Common myeloid progenitor, CD34-positive (primary cell): ENCODE measurements around the gene PCDH15.

Experiments used
- CTCF ChIA-PET: fragments of 350-600 bp; sonication (Branson Sonifier 250); formaldehyde crosslinking; loops from one replicate; lab custom pipeline; 2021; ENCODE audit warnings: antibody characterized with exemption; lab: Charles Lee
- POLR2A ChIA-PET: fragments of 350-600 bp; sonication (Branson Sonifier 250); formaldehyde crosslinking; loops from one replicate; lab custom pipeline; 2021; ENCODE audit warnings: antibody characterized with exemption; lab: Charles Lee
- DNase-seq, 3 donors: peaks; one replicate each; pipeline versions ENCODE4 v3.0.0 to v3.0.0-alpha.2; 2013
- H3K27ac ChIP-seq, 2 experiments: 1 replicate in 1 of 2; 2 replicates in 1 of 2; pipeline ENCODE4 v1.7.0; 2013; ENCODE audit warnings: inconsistent platforms in 2 of 2, low read length in 2 of 2, mild to moderate bottlenecking in 2 of 2, low read depth in 1 of 2, moderate library complexity in 1 of 2; ENCODE audit not compliant: severe bottlenecking in 2 of 2, insufficient read depth in 1 of 2, poor library complexity in 1 of 2
- H3K27me3 ChIP-seq, 5 experiments: replicated peaks in 2 of 5; 1 replicate in 3 of 5; 2 replicates in 2 of 5; pipeline versions ENCODE4 v1.6.1 to v1.7.0; 2013; ENCODE audit warnings: low read length in 4 of 5, mild to moderate bottlenecking in 2 of 5, moderate library complexity in 2 of 5, inconsistent platforms in 1 of 5; ENCODE audit not compliant: insufficient read depth in 5 of 5, control insufficient read depth in 4 of 5
- H3K36me3 ChIP-seq, 4 experiments: 1 replicate in 2 of 4; 2 replicates in 2 of 4; pipeline versions ENCODE4 v1.6.1 to v1.7.0; 2013; ENCODE audit warnings: low read length in 3 of 4, control low read depth in 1 of 4, mild to moderate bottlenecking in 1 of 4; ENCODE audit not compliant: control insufficient read depth in 4 of 4, insufficient read depth in 4 of 4
- H3K4me1 ChIP-seq, 4 experiments: 1 replicate in 3 of 4; 2 replicates in 1 of 4; pipeline versions ENCODE4 v1.6.1 to v1.7.1; 2013; ENCODE audit warnings: low read length in 3 of 4, mild to moderate bottlenecking in 3 of 4, control low read depth in 1 of 4, inconsistent platforms in 1 of 4, moderate library complexity in 1 of 4; ENCODE audit not compliant: control insufficient read depth in 4 of 4, insufficient read depth in 4 of 4; ENCODE audit errors: control extremely low read depth in 1 of 4
- H3K4me3 ChIP-seq, 7 experiments: 1 replicate in 4 of 7; 2 replicates in 3 of 7; pipeline versions ENCODE4 v1.5.1 to v1.7.0; 2013; ENCODE audit warnings: mild to moderate bottlenecking in 7 of 7, low read length in 6 of 7, moderate library complexity in 6 of 7, inconsistent platforms in 2 of 7, low read depth in 2 of 7, control low read depth in 1 of 7; ENCODE audit not compliant: insufficient read depth in 4 of 7, control insufficient read depth in 1 of 7; ENCODE audit errors: extremely low read depth in 1 of 7
- H3K9me3 ChIP-seq, 5 experiments: 1 replicate in 4 of 5; 2 replicates in 1 of 5; pipeline versions ENCODE4 v1.6.1 to v1.7.1; 2013; ENCODE audit warnings: low read length in 4 of 5, mild to moderate bottlenecking in 2 of 5, inconsistent platforms in 1 of 5, low read depth in 1 of 5, moderate library complexity in 1 of 5; ENCODE audit not compliant: control insufficient read depth in 4 of 5, insufficient read depth in 2 of 5; ENCODE audit errors: control extremely low read depth in 1 of 5
- WGBS: methylation state at CpG from one replicate; pipeline ENCODE4 v1.1.5; 2013; ENCODE audit not compliant: insufficient coverage; 5-methylcytosine and 5-hydroxymethylcytosine counted together

The PCDH15 gene

GRCh38 chr10:54318470-54318869 is 482.6 kb downstream of the PCDH15 start:
- H3K27me3 ChIP-seq: no peaks in the 10 kb centered on the region
- H3K4me3 ChIP-seq: no peak overlapping the region
- no peaks in the 10 kb centered on the region for H3K4me1 ChIP-seq
- H3K36me3 ChIP-seq: no peaks in the 10 kb centered on the region
- no peak overlapping the region for H3K27ac ChIP-seq
- ChIA-PET CTCF (no interaction called here), POLR2A (no interaction called here)
- H3K9me3 ChIP-seq: no peaks in the 10 kb centered on the region
- DNase-seq: no peak
- whole genome bisulfite sequencing: no CpG with 5 or more reads among the region's 1 CpG

GRCh38 chr10:54314430-54314829 is 486.6 kb downstream of the PCDH15 start:
- ChIA-PET CTCF (no interaction called here), POLR2A (no interaction called here)
- no peak for DNase-seq
- H3K36me3 ChIP-seq: no peaks in the 10 kb centered on the region
- no peak overlapping the region for H3K4me3 ChIP-seq
- no peak overlapping the region for H3K27ac ChIP-seq
- H3K27me3 ChIP-seq: no peaks in the 10 kb centered on the region
- no peaks in the 10 kb centered on the region for H3K4me1 ChIP-seq
- WGBS: no CpG with 5 or more reads among the region's 3 CpGs
- no peaks in the 10 kb centered on the region for H3K9me3 ChIP-seq

- H3K36me3 ChIP-seq: no peaks in the 10 kb centered on the region
- H3K4me3 ChIP-seq: no peak overlapping the region
- no peaks in the 10 kb centered on the region for H3K9me3 ChIP-seq
- H3K27me3 ChIP-seq: no peaks in the 10 kb centered on the region
- POLR2A ChIA-PET: no interaction called here
- no peaks in the 10 kb centered on the region for H3K4me1 ChIP-seq
- no peak for DNase-seq
- CTCF ChIA-PET: no interaction called here
- 100% methylated on average over 1 of the region's 2 CpGs for WGBS
- H3K27ac ChIP-seq: no peak overlapping the region
Measured at GRCh38 chr10:54284526-54285193, 516.4 kb downstream of the PCDH15 start.

- DNase-seq: no peak
- H3K36me3 ChIP-seq: no peaks in the 10 kb centered on the region
- POLR2A ChIA-PET: no interaction called here
- H3K4me1 ChIP-seq: no peaks in the 10 kb centered on the region
- no peak overlapping the region for H3K4me3 ChIP-seq
- no peaks in the 10 kb centered on the region for H3K27me3 ChIP-seq
- no peaks in the 10 kb centered on the region for H3K9me3 ChIP-seq
- CTCF ChIA-PET: no interaction called here
- 100% methylated on average over 1 of the region's 2 CpGs for WGBS
- H3K27ac ChIP-seq: no peak overlapping the region
Measured at GRCh38 chr10:54282012-54282411, 519.0 kb downstream of the PCDH15 start.

- WGBS: no CpG with 5 or more reads among the region's 1 CpG
- H3K4me3 ChIP-seq: no peak overlapping the region
- no peaks in the 10 kb centered on the region for H3K4me1 ChIP-seq
- no peak for DNase-seq
- ChIA-PET POLR2A (no interaction called here), CTCF (no interaction called here)
- H3K27ac ChIP-seq: no peak overlapping the region
- no peaks in the 10 kb centered on the region for H3K27me3 ChIP-seq
- no peaks in the 10 kb centered on the region for H3K9me3 ChIP-seq
- H3K36me3 ChIP-seq: no peaks in the 10 kb centered on the region
Measured at GRCh38 chr10:54266395-54266794, 534.6 kb downstream of the PCDH15 start.

GRCh38 chr10:54262726-54263125 is 538.3 kb downstream of the PCDH15 start:
- no peaks in the 10 kb centered on the region for H3K27me3 ChIP-seq
- no peaks in the 10 kb centered on the region for H3K4me1 ChIP-seq
- ChIA-PET CTCF (no interaction called here), POLR2A (no interaction called here)
- no peak overlapping the region for H3K27ac ChIP-seq
- 100% methylated on average over 2 of the region's 5 CpGs for WGBS
- no peak overlapping the region for H3K4me3 ChIP-seq
- DNase-seq: no peak
- H3K36me3 ChIP-seq: no peaks in the 10 kb centered on the region
- H3K9me3 ChIP-seq: no peaks in the 10 kb centered on the region

GRCh38 chr10:54259104-54259503 is 541.9 kb downstream of the PCDH15 start:
- Histone ChIP-seq H3K27ac (no peak overlapping the region), H3K27me3 (no peaks in the 10 kb centered on the region), H3K9me3 (no peaks in the 10 kb centered on the region), H3K4me1 (no peaks in the 10 kb centered on the region), H3K4me3 (no peak overlapping the region), H3K36me3 (no peaks in the 10 kb centered on the region)
- 86% methylated on average over 2 of the region's 2 CpGs for WGBS
- ChIA-PET POLR2A (no interaction called here), CTCF (no interaction called here)
- no peak for DNase-seq
